ENCODE results near the gene GPD2.

Gene GPD2

DNA sequence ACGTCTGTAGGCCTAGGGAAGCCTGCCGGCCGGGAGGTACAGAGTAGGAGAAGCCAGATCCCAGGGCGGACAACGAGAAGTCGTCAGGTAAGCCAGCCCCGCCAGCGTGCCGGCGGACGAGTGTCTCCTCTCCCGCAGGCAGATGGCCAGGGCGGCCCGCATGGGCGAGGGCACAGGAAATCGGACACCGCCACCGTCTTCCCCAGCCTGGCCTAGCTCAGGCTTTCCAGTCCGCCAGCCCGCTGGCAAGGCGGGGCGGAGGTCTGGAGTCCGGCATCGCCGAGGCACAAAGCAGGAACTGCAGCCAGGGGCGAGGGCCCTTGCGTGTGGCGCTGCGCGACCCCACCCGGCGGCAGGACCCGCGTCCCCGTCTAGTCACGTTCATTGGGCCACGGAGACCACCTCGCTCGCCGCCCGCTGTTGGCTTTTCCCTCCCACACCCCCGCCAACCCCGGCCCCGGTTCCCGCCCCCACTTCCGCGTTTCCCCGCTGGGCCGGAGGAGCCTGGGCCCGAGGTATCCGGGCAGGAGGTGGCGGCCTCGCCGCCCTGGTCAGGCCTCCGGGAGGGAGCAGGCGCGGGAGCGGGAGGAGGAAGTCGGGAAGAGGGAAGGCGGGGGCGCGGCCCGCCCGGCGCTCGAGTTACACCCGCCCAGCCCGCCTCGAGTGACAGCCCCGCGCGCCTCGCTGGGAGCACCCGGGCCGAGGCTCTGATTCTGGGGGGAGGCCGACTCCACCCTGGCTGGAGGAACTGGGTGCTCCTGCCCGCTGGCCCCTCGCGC, at the start of gene GPD2:
GPD2 (plus strand) TSS at position 662 of the 779 bp plus-strand sequence. CDS start 39,727 bp downstream, outside the sequence.
- peak; percentile 81 for DNase-seq

DNA sequence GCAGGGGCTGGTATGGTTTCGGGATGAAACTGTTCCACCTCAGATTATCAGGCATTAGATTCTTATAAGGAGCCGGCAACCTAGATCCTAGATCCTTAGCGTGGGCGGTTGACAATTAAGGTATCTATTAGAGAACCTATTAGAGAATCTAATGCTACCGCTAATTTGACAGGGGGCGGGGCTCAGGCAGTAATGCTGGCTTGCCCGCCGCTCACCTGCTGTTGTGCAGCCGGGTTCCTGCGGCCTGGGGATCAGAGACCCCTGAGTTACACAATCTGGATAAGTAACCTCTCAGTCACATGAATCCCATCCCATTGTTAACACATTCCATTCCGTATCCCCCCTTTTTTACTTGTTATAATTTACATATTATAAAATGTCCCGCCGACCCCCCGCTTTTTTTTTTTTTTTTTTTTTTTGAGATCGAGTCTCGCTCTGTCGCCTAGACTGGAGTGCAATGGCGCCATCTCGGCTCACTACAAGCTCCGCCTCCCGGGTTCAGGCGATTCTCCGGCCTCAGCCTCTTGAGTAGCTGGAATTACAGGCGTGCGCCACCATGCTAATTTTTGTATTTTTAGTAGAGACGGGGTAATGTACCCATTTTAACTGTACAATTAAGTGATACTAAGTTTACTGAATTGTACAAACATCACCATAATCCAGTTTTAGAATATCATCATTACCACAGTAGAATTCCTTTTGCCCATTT, 42.0 kb upstream of the GPD2 start:
- no peak for DNase-seq

DNA sequence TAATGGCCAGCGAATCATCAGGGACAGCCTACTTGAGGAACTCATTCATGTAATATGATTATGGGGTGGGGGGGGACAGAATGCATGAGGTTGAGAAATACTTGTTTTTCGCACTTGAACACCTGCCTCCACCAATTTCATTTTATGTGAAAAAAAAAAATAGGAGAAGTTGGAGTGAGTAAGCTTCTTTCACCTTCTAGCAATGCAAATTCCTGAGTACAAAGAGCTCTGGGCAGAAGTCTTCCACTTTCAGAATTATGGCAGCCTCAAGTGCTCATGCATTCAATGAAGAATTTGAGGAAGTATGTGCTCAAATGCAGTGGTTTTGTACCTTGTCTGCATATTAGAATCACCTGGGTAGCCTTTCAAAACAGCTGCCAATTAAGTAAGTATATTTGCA, 40.1 kb upstream of the GPD2 start:
- no peak for DNase-seq

DNA sequence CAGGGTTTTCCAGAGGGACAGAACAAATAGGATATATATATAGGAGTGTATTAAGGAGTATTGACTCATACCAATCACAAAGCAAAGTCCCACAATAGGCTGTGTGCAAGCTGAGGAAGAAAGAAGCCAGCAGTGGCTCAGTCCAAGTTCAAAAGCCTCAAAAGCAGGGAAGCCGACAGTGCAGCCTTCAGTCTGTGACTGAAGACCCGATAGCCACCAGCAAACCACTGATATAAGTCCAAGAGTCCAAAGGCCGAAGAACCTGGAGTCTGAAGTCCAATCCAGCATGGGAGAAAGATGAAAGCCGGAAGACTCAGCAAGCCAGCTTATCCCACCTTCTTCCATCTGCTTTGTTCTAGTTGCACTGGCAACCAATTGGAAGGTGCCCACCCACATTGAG, 39.0 kb upstream of the GPD2 start:
- no peak for DNase-seq

DNA sequence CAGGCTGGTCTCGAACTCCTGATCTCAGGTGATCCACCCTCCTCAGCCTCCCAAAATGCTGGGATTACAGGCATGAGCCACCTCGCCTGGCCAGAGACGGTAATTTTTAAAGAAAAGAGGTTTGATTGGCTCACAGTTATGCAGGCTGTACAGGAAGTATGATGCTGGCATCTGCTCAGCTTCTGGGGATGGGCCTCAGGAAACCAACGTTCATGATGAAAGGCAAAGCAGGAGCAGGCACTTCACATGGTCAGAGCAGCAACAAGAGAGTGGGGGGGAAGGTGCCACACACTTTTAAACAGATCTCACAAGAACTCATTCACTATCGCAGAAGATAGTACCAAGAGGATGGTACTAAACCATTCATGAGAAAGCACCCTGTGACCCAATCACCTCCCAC, 38.0 kb upstream of the GPD2 start:
- DNase-seq = no peak

DNA sequence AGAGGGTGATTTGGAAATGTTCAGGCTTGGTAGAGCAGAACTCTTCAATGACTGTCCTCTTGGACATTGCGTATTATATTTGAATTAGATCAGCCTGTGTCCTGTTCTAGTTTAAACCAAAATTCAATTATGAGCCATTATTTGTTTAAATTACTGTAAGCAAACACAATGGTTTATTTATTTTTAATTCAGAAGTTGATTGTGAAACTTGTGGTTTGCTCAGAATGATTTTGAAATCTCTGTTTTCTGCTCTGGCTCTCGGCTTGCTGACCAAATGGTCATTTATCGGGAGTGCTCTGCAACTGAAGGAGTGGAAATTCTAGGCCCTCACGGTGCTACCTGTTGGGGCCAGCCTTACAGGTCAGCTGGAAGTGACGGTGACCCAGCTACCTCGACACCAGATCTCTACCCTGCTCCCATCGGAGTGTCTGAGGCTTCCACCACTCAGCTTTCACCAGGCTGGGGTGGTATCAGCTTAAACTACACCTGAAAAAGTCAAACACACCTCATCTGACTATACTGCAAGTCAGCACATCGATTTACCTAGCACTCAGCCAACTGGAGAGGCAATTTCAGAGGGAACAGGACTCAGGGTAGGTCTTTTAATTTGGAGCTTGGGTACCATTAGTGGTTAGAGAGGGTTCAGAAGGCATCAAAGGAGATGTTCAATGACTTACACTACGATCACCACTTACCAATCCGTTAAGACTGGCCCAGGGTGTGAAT, 36.8 kb upstream of the GPD2 start:
- DNase-seq = peak; percentile 37

DNA sequence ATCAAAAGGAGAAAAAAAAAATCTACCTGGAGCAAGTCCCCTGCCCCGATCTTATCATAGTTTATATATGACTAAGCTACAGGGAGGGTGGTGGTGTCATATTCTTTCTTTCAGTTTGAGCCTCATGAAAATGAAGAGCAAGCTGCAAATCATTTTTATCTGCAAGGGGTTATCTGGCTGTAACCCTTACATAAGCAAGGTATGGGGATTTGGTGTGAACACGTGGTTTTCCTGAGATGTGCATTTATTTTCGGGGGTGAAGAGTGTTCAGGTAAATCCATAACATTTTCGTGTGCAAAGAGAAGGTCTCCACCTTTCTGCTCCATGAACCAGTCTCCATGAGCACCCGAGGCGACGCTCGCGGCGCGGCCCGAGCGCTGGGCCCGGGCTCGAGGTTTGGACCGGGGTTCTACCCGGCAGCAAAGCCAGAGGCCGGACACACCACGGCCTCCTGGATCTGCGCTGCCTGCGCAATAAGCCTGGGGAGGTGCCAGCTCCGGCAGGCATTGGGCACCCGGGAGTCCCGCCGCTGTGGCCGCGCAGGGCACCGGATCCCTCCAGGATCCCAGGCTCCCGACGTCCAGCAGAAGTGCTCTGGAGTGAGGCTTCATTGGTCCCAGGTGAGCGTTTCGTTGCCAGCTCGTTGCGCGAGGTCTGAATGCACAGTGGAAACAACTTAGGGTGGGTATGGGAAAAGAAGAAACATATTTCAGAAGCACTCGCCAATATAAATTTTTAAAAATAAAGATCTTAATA, 36.1 kb upstream of the GPD2 start:
- DNase-seq = peak; percentile 82

DNA sequence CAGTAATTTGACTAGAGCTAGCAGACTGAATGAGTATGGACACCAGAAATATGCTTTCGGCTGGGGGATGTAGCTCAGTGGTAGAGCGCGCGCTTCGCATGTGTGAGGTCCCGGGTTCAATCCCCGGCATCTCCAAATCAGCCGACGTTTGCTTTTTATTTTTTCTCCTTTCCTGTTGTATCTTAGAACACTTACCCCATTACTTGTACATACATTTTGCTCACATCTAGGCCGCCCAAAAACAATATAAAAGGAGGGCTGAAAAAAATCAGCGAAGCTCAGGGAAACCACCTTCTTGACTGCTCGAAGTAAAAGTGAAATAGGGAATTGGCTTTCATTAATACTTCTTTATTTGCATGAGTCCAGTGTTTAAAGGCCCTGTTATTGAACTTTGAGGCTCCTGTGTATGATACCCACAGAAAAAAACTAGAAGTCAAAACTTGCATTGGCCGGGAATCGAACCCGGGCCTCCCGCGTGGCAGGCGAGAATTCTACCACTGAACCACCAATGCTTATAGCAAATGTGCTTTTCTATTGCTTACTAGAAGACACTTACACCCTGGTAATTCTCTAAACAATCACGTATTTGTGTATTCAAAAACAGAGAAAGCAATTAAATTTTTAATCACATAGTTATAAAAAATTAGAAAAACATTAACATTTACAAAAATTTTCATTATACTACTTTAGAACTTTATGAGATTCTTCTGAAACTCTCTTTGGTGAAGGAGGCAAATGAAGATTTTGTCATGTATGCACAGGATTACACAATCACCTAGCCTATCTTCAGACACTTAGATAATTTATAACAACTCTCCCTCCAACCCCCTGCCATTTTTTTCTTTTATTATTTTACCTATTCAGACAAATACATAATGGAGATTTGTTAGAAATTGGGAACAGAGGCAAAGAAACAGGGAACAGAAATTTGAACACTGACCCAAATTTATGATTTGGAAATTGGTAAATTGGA, 35.2 kb upstream of the GPD2 start:
- DNase-seq = peak; percentile 82

DNA sequence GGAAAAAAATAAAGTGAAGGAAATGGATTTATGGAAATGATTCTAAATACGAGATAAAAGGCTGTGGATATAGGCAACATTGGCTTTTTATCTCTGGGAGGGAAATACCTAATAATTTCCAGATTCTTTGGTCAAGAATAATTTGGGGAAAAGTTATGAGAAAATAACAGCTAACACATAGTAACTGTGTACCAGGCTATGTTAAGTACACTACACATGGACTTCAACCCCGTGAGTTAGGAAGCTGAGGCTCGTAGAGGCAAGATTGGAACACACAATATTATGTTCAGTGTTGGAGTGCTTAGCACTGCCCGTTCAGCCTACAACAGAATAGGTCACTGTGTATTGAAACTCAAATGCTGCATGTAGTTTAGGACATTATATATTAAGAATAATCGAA, 34.3 kb upstream of the GPD2 start:
- no peak for DNase-seq

DNA sequence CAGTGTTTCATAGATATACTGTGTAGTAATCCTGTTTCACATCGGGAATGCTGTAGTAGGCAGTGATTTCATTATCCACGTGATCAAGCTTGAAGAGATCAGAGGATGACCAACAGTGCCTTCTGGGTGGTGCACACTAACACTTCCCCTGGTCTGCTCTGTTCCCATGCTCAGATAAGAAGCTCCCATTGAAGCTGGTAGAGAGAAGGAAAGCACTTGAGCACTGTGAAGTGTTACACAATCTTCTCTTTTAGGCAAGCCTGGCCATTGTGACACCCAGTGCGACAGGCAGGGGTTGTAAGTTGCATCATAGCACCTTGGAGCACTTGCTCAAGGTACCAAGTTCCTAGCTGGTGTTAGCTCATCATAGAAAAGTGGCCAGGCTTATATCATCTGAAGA, 30.6 kb upstream of the GPD2 start:
- no peak for DNase-seq

DNA sequence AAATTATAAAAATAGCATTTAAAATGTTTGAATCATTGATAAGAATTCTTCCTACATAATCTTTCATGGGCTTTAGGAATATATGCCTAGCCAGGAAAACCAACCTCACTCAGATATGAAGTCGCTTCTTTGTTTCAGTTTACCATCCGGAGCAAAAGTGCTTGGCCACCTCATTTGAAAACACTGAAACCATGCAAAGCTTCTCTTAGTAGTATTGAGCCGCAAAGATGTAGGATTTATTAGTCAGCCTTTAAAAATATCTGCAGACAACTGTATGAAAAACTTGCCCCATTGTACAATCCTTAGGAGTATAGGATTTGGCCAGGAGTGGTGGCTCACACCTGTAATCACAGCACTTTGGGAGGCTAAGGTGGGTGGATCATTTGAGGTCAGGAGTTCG, 24.3 kb upstream of the GPD2 start:
- DNase-seq = no peak

DNA sequence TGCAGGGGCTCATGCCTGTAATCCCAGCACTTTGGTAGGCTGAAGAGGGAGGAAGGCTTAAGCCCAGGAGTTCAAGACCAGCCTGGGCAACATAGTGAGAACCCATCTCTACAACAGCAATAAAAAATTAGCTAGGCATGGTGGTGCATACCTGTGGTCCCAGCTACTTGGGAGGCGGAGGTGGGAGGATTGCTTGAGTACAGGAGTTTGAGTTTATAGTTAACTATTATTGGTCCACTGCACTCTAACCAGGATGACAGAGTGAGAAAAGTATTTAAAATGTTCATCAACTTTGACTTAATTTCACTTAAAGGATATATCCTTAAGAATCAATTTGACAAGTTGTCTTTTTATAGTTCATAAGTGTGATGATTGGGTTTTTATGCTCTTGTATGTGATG, 14.3 kb upstream of the GPD2 start:
- no peak for DNase-seq

DNA sequence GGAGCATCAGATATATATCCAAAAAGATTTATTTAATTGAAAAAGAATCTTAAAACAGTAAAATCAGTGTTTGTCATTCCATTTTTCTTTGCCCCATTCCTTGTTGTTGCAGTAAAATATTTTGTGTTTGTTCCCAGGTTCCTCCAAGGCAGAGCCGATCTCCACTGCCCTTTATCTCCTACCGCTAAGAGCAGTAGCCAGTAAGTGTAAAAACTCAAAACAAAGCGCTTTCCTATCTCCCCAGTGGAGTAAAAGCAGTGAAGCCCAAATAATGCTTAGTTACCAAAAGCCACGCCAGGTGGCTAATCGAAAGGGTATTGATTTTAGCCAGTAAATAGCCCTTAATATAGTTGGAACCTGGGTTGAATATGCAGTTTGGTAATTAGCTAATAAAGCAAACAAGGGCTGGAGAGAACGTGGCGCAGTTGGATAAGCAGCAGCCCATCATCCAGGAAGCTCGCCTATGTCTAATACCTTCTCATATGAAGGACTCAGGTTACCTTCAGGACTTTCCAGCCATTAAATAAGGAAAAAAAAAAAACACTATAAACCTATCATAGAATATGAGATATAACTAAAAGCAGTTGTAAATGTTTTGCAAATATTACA, 12.4 kb upstream of the GPD2 start:
- no peak for DNase-seq

DNA sequence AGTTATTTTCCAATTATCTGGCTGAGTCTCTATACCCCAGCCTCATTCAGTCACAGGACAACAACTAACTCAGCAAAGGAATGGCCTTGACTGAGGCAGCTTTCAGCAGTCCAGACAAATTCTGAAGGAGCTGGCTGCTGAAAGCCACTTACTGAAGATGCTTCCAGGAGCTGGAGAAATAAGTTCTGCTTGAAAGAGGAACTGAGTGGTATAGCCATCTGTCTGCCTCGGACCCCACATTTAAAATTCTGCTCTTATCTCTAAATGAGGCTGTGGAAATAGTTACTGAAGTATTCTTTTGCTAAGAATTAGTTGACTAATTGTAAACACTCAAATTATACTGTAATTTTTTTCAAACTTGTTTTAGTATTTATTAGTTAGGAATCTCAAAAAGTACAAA, 9.1 kb upstream of the GPD2 start:
- no peak for DNase-seq

DNA sequence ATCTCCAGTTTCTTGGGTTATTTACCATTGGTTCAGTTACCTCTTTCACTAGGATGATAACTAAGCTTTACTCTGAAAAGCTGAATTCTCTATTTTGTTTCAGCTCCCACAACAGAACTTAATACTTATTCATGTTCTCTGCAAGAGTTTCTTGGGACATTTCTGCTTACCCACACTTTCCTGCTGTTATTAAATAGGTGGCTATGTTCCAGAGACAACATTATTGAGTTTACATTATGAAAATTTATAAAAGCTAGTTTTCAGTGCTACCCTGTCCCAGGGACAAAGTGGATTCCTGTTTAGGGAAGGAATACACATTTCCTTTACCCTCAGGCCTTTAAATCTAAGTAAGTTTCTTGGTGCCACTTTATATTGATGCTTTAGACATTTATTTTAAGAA, 7.0 kb upstream of the GPD2 start:
- no peak for DNase-seq

DNA sequence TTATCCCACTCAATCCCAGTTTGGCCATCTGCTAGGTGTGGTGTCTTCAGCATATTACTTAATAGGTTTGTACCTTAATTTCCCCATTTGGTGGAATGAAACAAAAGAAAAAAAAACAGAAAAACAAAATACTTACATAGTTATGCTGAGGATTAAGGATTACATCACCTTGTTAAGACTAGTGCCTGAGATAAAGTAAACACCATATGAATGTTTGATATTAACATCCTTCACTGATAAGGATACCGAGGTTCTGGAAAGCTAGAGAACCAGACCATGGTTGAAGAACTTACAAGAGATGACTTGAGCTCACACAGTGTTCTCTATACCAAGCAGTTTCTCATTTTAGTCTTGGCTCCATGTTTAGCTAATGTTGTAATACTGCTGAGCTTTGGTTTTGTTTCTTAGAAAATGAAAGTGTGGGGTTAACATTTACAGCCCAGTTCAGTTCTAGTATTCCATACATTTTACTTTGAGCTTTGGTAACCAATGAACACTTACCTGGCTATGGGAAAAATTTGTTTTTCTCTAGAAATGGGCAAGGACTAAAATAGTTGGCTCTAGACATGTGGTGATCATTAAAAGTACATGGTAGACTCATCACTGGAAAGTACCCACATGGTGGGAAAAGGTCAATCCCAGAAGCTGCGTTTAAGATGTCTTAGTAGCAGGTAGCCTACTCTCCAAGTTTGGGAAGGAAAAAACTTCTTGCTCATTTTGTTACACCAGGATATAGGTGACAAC, 5.8 kb upstream of the GPD2 start:
- DNase-seq = no peak

DNA sequence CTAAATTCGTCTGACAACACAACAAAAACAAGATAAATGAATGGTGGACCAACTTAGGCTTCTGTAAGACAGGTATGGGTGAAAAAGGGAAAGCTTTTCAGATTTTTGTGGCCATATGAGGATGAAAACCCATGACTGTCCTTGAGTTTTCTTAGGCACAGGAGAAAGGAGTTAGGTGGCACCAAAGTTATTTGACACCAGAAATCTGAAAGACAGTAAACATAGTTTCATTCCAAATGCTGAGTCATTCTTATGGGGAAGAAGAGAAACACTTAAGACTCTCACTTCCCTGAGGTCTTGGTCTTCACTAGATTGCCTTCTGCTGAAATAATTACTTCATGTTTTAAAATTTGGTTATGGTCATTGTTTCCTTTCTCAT, 5.2 kb upstream of the GPD2 start:
- DNase-seq = no peak

DNA sequence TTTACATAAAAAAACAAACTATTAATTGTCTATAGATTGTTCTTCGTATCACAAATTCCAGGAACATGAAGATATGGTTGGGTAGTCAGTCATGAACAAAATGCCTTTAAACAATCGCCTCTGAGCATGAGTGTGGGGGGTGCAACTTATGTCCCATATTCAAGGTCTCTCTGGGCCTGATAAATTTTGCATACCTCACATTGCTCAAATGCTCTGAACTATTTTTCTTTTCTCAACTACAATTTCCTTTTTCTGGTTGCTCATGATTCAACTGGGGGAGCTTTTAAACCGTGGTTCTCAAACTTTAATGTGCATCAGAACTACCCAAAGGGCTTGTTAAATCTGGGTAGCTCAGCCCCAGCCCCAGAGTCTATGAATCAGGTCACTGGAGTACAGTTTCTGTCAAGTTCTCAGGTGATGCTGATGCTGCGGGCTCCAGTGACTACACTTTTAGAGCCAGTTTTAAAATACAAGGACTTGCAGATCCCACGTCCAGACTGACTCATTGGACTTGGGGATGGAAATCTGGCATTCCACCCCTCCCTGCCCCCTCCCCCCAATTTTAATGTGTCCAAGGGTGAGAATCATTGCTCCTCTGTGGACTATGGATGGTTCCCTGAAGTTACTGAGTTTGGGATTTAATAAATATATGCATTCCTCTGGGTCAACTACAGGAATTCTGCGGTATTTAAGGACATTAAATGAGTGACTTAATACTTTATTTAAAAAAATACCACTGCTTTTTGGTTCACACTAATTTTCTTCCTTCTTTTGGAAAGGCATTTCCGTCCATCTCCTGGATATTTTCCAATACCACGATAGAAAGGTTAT, 1.5 kb upstream of the GPD2 start:
- no peak for DNase-seq

DNA sequence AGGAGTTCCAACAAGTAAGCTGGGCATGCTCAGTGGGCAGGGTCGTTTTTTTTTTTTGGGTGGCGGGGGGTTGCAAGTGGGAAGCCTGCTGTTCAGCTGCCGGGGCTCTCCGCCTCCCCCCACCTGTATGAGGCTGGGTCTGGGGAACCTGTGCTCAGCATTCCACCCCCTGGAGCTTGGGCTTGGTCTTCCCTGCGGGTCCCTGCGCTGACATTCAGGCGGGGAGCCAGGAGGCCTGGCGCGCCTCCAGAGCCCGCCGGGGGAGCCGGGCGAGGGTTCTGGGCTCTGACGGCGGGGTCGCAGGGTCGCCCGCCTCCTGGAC, 822 bp upstream of the GPD2 start:
- DNase-seq = peak; percentile 70

DNA sequence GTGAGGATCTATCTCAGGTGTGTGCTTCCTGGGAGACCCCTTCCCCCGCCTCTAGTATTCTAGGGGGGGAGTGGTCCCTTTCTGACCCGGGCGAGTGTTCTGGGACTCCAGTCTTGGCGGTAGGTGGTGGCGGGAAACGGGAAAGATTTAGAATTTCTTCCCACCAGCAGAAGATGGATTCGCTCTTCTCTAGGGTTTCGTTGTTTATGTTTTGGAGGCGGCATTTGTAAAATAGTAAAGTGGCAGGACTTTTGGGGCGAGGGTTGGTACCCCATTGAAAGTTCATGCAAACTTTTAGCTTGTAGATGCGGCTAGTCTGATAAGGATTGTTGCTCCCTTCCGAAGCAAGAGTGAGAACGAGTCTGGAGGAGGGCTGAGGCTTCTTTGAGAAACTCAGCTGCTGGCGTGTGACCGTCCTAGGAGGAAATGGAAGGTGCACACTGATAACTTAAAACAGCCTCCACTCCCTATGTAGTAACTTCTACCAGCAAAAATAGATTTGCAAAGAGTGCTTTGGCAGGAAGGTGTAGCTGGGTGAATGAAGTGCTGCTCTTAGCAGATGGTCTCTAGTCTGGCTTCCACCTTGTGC, 412 bp downstream of the GPD2 start:
- peak; percentile 34 for DNase-seq
